ENCODE results near the gene TNIP3.
"Not testable (repeated sequence)": the region's sequence is repeated elsewhere in the genome, so short reads cannot be mapped to it uniquely, and the experiment has no call there.

Gene TNIP3

GRCh38 chr4:121177246-121178137 is 13.4 kb upstream of the TNIP3 start:
- no peak for DNase-seq (ENCODE audit: low read depth in 2 of 2)

- DNase-seq (ENCODE audit: low read depth in 2 of 2), result no peak
Observed at GRCh38 chr4:121176082-121176934, 12.2 kb upstream of the TNIP3 start.

- not testable (repeated sequence) for DNase-seq (ENCODE audit: low read depth in 2 of 2)
Observed at GRCh38 chr4:121171477-121171876, 7.4 kb upstream of the TNIP3 start.

GRCh38 chr4:121168446-121169281 is 4.5 kb upstream of the TNIP3 start:
- no peak for DNase-seq (ENCODE audit: low read depth in 2 of 2)

- no peak for DNase-seq (ENCODE audit: low read depth in 2 of 2)
Observed at GRCh38 chr4:121166976-121167375, 2.9 kb upstream of the TNIP3 start.

- DNase-seq (ENCODE audit: low read depth in 2 of 2), result no peak
Observed at GRCh38 chr4:121165206-121165605, 1.1 kb upstream of the TNIP3 start.

GRCh38 chr4:121156822-121157769 is 7.0 kb downstream of the TNIP3 start:
- no peak for DNase-seq (ENCODE audit: low read depth in 2 of 2)

- no peak for DNase-seq (ENCODE audit: low read depth in 2 of 2)
Observed at GRCh38 chr4:121155893-121156292, 8.2 kb downstream of the TNIP3 start.

- no peak for DNase-seq (ENCODE audit: low read depth in 2 of 2)
Observed at GRCh38 chr4:121154103-121154515, 10.0 kb downstream of the TNIP3 start.

GRCh38 chr4:121151942-121152341 is 12.2 kb downstream of the TNIP3 start:
- DNase-seq (ENCODE audit: low read depth in 2 of 2), result no peak

GRCh38 chr4:121150486-121150885 is 13.6 kb downstream of the TNIP3 start:
- DNase-seq (ENCODE audit: low read depth in 2 of 2), result no peak

- no peak for DNase-seq (ENCODE audit: low read depth in 2 of 2)
Observed at GRCh38 chr4:121150003-121150402, 14.1 kb downstream of the TNIP3 start.

GRCh38 chr4:121148621-121149020 is 15.5 kb downstream of the TNIP3 start:
- no peak for DNase-seq (ENCODE audit: low read depth in 2 of 2)

- DNase-seq (ENCODE audit: low read depth in 2 of 2), result no peak
Observed at GRCh38 chr4:121148000-121148399, 16.1 kb downstream of the TNIP3 start.

- DNase-seq (ENCODE audit: low read depth in 2 of 2), result no peak
Observed at GRCh38 chr4:121146530-121146929, 17.6 kb downstream of the TNIP3 start.

- DNase-seq (ENCODE audit: low read depth in 2 of 2), result no peak
Observed at GRCh38 chr4:121145430-121145829, 18.7 kb downstream of the TNIP3 start.

- DNase-seq (ENCODE audit: low read depth in 2 of 2), result no peak
Observed at GRCh38 chr4:121144021-121144420, 20.1 kb downstream of the TNIP3 start.

- DNase-seq (ENCODE audit: low read depth in 2 of 2), result no peak
Observed at GRCh38 chr4:121143131-121143530, 21.0 kb downstream of the TNIP3 start.

- DNase-seq (ENCODE audit: low read depth in 2 of 2), result no peak
Observed at GRCh38 chr4:121140716-121141460, 23.2 kb downstream of the TNIP3 start.
